Body of pancreas (tissue), 4 donors: ENCODE results near the gene KCND3.

Source experiments
- POLR2A ChIP-seq, 3 donors: fragments of 450-650 bp; IDR thresholded peaks; one replicate each; pipeline ENCODE4 v1.6.1; 2016; ENCODE audit warnings: antibody characterized with exemption in 3 of 3, mild to moderate bottlenecking in 2 of 3
- TF ChIP-seq, protein P1 (sequence below), 7 experiments: fragments of 450-650 bp in 4 of 7; fragments of 200-600 bp in 3 of 7; sonication (generic) in 3 of 7; IDR thresholded peaks; one replicate each; pipeline ENCODE4 v1.5.1; 2016 to 2019; ENCODE audit warnings: antibody characterized with exemption in 7 of 7

DNA sequence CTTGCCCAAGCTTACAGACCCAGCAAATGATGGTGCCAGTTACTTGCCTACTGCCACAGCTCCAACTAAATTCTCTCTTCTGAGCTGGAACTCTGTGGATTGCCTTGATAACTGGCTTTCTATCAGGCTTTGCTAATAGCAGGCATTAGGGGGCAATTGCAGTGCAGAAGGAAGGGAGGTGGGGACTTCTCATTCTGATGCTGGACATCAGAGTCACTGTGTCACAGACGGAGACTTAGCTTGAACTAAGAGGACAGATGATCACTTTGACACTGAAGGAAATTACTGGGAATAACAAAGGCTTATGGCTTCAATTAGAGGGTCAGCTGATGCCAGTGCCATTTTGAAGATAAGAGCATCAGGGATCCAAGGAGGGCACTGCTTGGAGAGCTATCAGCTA is 119.3 kb downstream of the KCND3 start:
- TF ChIP-seq, protein P1, sequence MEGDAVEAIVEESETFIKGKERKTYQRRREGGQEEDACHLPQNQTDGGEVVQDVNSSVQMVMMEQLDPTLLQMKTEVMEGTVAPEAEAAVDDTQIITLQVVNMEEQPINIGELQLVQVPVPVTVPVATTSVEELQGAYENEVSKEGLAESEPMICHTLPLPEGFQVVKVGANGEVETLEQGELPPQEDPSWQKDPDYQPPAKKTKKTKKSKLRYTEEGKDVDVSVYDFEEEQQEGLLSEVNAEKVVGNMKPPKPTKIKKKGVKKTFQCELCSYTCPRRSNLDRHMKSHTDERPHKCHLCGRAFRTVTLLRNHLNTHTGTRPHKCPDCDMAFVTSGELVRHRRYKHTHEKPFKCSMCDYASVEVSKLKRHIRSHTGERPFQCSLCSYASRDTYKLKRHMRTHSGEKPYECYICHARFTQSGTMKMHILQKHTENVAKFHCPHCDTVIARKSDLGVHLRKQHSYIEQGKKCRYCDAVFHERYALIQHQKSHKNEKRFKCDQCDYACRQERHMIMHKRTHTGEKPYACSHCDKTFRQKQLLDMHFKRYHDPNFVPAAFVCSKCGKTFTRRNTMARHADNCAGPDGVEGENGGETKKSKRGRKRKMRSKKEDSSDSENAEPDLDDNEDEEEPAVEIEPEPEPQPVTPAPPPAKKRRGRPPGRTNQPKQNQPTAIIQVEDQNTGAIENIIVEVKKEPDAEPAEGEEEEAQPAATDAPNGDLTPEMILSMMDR (IDR thresholded peaks at IDR 0.05) = no peak
- TF ChIP-seq POLR2A (IDR thresholded peaks at IDR 0.05) = no peak
